ENCODE data around the gene MBD6. TPM values are rescaled to one million over a fixed set of nuclear protein-coding genes. Genes with fewer than 3 reads are reported as not detected.

MBD6 gene
- total RNA-seq, 2 experiments from 2014 or later: 53.3 to 53.4 TPM

DNA sequence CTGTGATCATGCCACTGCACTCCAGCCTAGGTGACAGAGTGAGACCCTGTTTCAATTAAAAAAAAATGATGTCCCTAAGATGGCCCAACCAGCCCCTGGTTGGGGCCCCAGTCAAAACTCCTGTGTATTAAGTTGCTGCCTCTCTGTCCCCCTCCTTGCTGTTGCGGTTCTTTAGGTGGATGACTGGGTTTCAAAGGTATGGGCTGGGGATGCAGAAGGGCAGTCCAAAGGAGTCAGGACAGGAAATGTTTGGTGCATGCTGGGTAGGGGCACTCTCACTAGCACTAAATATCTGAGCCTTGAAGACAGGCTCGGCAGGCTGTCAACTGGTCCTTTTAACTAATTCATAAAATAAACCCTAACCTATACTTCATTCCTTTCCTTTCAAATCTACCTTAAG lies 56.4 kb downstream of the MBD6 start:
- POLR2A ChIA-PET: no interaction called here
- CTCF ChIA-PET: interaction anchor here (7.7 kb wide), 1 partner anchor 42 kb away, joined by 67 read pairs; no protein-coding TSS in a partner anchor

Other genes with a start within 250 kb of the MBD6 start
- gene R3HDM2, start 91.8 kb upstream of the MBD6 start, total RNA-seq: 10 to 100 TPM; 28.0 to 29.7 TPM
- gene INHBC, start 88.0 kb upstream of the MBD6 start, total RNA-seq: not detected
- gene INHBE, start 67.5 kb upstream of the MBD6 start, total RNA-seq: 1 to 10 TPM; 1.1 to 1.2 TPM
- gene GLI1, start 63.0 kb upstream of the MBD6 start, total RNA-seq: under 1 TPM; 0.46 to 0.50 TPM
- gene ARHGAP9, start 43.0 kb upstream of the MBD6 start, total RNA-seq: 100 to 1,000 TPM; 130 to 133 TPM
- 100 to 1,000 TPM; 438 to 455 TPM for gene MARS1, start 34.8 kb upstream of the MBD6 start, total RNA-seq
- gene DDIT3, start 2.3 kb upstream of the MBD6 start, total RNA-seq: 1 to 10 TPM; 9.6 to 9.8 TPM
- 10 to 100 TPM; 84.3 to 88.2 TPM for gene DCTN2, start 24.4 kb downstream of the MBD6 start, total RNA-seq
- gene KIF5A, start 27.2 kb downstream of the MBD6 start, total RNA-seq: 1 to 10 TPM; 1.7 to 2.0 TPM
- 10 to 100 TPM; 22.3 to 24.4 TPM for gene PIP4K2C, start 68.4 kb downstream of the MBD6 start, total RNA-seq
- 10 to 100 TPM; 13.3 to 14.5 TPM for gene DTX3, start 82.0 kb downstream of the MBD6 start, total RNA-seq
- 1 to 10 TPM; 1.6 to 2.3 TPM for gene ARHGEF25, start 88.6 kb downstream of the MBD6 start, total RNA-seq
- gene B4GALNT1, start 110.4 kb downstream of the MBD6 start, total RNA-seq: 1 to 10 TPM; 3.2 TPM
- gene OS9, start 171.3 kb downstream of the MBD6 start, total RNA-seq: 10 to 100 TPM; 77.3 to 83.5 TPM
- 10 to 100 TPM; 29.3 to 29.7 TPM for gene AGAP2, start 215.9 kb downstream of the MBD6 start, total RNA-seq
- 10 to 100 TPM in 1 of 2 experiments, 1 to 10 TPM in 1; 8.6 to 10.6 TPM for gene TSPAN31, start 222.2 kb downstream of the MBD6 start, total RNA-seq
- 100 to 1,000 TPM; 297 to 307 TPM for gene CDK4, start 229.5 kb downstream of the MBD6 start, total RNA-seq
- 10 to 100 TPM; 27.0 to 27.6 TPM for gene MARCHF9, start 232.3 kb downstream of the MBD6 start, total RNA-seq
- gene CYP27B1, start 244.3 kb downstream of the MBD6 start, total RNA-seq: 10 to 100 TPM; 10.8 to 11.4 TPM
- gene METTL1, start 249.3 kb downstream of the MBD6 start, total RNA-seq: 10 to 100 TPM; 69.1 to 74.5 TPM
- 1 to 10 TPM; 4.2 to 5.0 TPM for gene EEF1AKMT3, start 249.8 kb downstream of the MBD6 start, total RNA-seq